Activated CD4-positive, CD25-positive, alpha-beta regulatory T cell (primary cell): Measurements from ENCODE around the gene SLC49A3.
"Not testable (repeated sequence)": the region's sequence is repeated elsewhere in the genome, so short reads cannot be mapped to it uniquely, and the experiment has no call there.

Experiments
- DNase-seq, 4 experiments: peaks; one replicate each; lab custom pipeline; 2025; lab: John Stamatoyannopoulos, UW

SLC49A3 gene

DNA sequence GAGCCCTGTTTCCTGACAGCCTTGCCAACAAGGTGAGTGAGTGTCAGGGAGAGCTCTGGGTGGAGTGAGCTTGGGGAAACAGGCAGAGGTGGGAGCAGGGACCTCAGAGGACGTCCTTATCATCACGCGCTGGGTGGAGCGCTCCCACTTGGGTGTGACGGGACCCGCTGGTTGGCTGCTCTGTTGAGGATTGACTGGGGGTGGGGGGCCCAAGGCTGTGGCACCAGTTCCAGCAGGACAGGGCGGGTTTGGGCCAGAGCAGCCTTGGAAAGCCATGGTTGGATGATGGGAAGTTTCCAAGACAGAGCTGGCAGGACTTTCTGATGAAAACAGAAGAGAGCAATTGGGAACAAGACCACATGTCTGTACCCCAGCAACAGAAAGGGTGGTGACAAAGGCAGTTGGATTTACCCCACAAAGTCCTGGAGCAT lies 13.7 kb upstream of the SLC49A3 start:
- DNase-seq = no peak

DNA sequence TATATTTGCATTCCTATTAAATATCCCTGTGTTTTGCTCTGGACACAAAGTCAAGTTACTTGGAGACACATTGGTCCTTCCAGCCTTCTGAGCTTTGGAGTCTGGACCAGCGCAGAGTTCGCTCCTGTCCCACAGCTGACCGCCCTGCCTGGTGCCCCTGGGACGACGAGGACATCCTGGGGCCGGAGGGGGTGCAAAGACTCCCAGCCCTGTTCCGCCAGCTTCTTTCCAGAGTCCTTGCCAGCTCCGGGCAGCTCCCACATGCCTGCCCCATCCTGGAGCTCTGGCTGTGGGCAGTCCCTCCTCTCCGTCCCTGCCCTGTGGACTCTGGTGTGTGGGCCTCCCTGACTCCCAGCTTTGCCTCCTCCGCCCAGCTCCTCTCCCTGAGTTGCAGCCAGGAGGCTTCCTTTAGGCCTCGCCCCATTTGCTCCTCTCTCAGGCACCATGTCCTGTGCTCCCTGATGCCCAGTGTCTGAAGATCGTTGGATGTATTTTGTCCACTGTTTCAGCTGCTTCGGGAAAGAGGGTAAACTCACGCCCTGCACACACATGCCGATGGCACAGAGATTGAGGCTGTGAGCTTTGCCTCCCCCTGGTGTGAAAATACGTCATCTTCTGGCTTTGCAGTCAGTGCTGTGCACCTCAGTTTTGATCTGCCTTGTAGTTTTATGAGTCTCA lies 11.8 kb upstream of the SLC49A3 start:
- DNase-seq = no peak

- no peak for DNase-seq
Measured at GRCh38 chr4:699816-700580, 11.0 kb upstream of the SLC49A3 start.

- not testable (repeated sequence) for DNase-seq
Measured at GRCh38 chr4:694341-694940, 5.5 kb upstream of the SLC49A3 start.

DNA sequence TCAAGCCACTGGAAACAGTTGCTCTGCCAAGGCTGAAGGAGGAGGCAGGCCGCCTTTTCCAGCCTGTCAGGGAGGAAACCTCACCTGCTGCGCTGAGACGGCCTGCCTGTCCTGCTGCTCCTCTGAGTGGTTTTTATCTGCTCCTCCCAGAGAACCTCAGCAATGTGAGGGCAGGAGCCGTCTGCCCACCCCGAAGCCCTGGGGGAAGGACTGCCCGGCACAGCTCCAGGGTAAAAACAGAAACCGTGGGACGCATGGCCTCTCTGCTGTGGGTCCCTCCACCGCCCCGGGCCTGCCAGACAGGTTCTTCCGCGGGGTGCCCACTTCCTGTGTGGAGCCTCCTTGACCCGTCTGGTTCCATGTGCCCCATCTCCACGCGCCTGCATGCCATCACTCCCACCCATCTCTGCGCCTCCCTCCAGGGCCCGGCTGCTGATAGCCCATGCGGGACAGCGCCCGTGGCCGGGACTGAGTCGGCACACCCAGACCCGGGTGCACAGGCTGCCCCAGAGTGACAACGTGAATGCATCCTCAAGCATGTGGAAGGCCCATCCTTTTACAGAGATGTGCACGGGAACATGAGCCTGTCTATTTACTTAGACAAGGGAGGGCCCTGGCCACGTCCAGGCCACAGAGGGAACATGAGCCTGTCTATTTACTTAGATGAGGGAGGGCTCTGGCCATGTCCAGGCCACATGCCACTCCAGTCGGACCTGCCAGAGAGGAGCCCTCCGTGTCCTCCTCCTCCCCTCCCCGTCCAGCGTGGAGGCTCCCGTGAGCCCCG lies 4.0 kb upstream of the SLC49A3 start:
- no peak for DNase-seq

- DNase-seq = no peak
Measured at GRCh38 chr4:689723-690122, 772 bp upstream of the SLC49A3 start.

DNA sequence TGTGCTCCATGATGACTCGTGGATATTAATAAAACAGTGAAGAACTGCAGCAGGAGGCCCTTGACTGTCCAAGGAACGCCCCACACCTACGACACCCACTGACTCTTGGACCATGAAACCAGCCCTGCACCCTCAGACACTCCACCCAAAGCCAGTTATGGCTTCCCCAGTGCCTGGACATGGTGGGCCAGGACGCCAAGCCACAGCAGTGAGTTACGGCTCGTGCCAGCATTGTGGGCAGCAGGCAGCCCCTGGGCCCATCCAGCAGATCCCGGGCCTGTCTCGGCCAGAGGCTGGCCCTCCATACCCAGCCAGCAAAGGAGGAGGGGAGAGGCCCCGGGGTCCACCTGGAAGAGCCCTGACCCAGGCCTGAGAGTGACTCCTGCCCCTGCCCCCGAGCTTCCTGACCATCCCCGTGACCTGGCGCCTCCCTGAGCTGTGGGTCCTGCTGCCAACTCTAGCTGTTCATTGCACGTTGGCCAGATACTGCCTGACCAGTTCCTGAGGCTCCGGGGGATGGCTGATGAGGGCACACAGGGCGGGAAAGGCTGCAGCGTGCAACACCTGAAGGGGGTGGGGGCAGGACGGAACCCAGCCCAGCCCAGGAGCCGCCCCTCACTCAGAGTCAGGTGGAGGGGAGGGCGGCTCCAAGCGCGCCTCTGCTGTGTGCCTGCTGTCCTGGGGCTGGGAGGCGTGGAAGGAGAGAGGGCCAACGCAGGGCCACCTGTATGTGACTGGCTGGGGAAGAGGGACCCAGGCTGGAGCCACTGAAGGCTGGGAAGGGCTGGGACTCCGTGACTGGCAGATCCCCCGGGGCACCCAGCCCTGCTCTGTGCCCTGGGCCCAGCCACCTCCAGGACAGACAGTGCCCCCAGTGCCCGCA lies 739 bp downstream of the SLC49A3 start:
- no peak for DNase-seq

GRCh38 chr4:687048-687970 lies 1.6 kb downstream of the SLC49A3 start:
- DNase-seq = no peak

GRCh38 chr4:686413-687040 lies 2.4 kb downstream of the SLC49A3 start:
- no peak for DNase-seq

DNA sequence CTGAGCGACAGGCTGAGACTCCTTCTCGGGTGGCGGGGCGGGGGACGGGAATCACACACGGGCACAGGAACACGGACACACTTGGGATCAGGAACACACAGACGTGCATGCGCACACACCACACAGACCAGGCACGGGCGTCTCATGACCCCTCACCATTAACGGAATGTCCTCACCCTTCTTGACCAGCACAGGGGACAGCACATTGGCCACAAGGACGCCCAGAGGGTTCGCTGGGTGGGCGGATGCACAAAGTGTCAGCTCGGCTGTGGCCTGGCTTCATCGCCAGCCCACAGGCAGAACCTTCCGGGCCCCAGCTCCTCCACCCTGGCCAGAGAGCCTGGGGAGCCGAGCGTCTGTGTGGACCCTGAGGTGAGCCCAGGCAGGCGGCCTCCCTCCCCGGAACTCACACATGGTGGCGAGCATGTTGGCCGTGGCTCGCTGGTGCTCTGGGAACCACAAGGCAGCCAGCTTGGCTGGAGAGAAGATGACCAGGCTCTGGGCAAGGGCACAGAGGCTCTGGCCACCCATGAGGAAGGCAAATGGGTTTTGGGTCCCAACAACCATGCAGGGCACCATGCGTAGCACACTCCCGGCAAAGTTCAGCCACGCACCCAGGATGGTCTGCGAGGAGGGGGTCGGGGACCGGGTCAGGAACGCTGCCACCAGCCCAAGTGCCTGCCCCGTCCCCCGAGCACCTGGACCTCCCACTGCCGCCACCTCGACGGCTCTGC lies 3.1 kb downstream of the SLC49A3 start:
- DNase-seq = no peak

DNA sequence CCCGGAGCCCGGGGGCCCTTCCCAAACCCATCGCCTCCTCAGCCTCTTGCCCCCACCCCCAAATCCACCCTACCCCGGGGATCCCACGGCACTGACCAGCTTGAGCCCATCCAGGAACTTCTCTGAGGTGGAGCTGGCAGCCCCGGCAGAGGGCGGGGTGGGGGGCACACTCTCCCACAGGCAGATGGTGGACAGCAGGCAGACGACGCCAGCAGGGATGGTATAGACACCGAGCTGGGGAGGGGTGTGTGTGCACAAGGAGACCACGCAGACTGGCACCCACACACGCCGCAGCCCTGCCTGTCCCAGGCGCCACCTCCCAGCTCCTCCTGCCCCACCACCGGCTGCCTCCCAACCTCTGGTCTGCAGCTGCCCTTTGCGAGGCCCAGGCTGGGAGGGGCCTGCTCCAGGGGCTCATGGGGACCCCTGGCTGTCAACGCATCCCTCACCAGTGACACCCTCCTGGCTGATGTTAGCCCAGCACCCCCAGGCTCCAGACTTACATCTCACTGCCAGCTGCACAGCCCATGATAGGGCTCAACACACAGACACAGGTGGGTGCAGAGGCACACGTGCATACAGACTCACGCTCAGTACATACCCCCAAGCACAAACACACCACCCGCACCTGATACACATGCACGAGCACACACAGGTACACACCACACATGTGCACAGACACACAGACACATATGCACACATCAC lies 4.2 kb downstream of the SLC49A3 start:
- no peak for DNase-seq

GRCh38 chr4:683982-684622 lies 4.8 kb downstream of the SLC49A3 start:
- no peak for DNase-seq

- DNase-seq = no peak
Measured at GRCh38 chr4:683247-683897, 5.6 kb downstream of the SLC49A3 start.

GRCh38 chr4:682490-683172 lies 6.3 kb downstream of the SLC49A3 start:
- DNase-seq = no peak

DNA sequence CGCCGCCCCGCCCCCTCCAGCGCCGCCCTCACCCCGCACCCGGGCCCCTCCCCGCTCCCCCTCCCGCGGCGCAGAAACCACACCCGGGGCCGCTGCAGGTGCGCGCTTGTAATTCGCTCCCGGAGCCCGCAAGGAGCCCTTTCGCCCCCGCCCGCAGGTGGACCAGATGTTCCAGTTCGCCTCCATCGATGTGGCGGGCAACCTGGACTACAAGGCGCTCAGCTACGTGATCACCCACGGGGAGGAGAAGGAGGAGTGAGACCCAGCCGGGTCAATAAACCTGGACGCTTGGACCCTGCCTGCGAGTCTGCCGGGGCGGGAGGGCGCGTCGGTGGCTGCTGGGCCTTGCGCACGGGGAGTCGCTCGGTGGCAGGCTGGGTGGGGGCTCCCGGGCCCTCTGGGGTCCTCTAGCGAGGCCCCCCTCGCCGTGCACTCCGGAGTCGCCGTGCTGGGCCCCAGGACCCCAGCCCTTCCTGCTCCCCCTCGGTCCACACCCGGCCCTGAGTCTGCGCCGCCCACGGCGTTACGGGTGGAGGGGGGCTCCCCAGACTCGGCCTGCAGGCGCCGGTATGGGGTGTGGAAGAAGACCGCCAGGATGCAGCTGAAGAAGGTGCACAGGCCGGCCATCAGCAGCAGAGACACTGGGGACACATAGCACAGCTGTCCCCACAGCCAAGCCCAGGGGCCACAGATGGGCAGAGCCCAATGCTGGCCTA lies 7.1 kb downstream of the SLC49A3 start:
- DNase-seq = peak in 1 of 4 experiments; percentile 25
